Tongue (tissue), 2 donors: ENCODE data around the gene AKAP6. TPM values are rescaled to one million over a fixed set of nuclear protein-coding genes. Genes with fewer than 3 reads are reported as not detected.
A peak's percentile ranks its signal among the peaks of the same experiment; 100 is the strongest.

Source experiments
- DNase-seq: peaks from one replicate; pipeline ENCODE4 v3.0.0-alpha.2; 2015
- total RNA-seq: library from RNA; depleted of rRNA; stranded (reverse); fragments of >200 nt; gene quantifications from one replicate; pipeline ENCODE4 v1.2.3, GENCODE V29; 2014

AKAP6 gene
- total RNA-seq, 1 donor from 2014 or later = 230 TPM

GRCh38 chr14:32623300-32624093 lies 294.4 kb downstream of the AKAP6 start:
- DNase-seq = no peak

- no peak for DNase-seq
Observed at GRCh38 chr14:32625211-32625610, 296.1 kb downstream of the AKAP6 start.

GRCh38 chr14:32627545-32628298 lies 298.6 kb downstream of the AKAP6 start:
- no peak for DNase-seq

- peak; percentile 6 for DNase-seq
Observed at GRCh38 chr14:32629236-32629635, 300.1 kb downstream of the AKAP6 start.

- DNase-seq = no peak
Observed at GRCh38 chr14:32630701-32631100, 301.6 kb downstream of the AKAP6 start.

GRCh38 chr14:32633224-32633859 lies 304.2 kb downstream of the AKAP6 start:
- DNase-seq = no peak

- DNase-seq = no peak
Observed at GRCh38 chr14:32633930-32634329, 304.8 kb downstream of the AKAP6 start.

- peak; percentile 54 for DNase-seq
Observed at GRCh38 chr14:32635061-32635719, 306.1 kb downstream of the AKAP6 start.

- no peak for DNase-seq
Observed at GRCh38 chr14:32637582-32637981, 308.5 kb downstream of the AKAP6 start.

- no peak for DNase-seq
Observed at GRCh38 chr14:32639208-32639607, 310.1 kb downstream of the AKAP6 start.

GRCh38 chr14:32645551-32645950 lies 316.5 kb downstream of the AKAP6 start:
- no peak for DNase-seq

GRCh38 chr14:32648434-32648833 lies 319.3 kb downstream of the AKAP6 start:
- DNase-seq = no peak

GRCh38 chr14:32650030-32650429 lies 320.9 kb downstream of the AKAP6 start:
- no peak for DNase-seq

- DNase-seq = no peak
Observed at GRCh38 chr14:32650665-32651064, 321.6 kb downstream of the AKAP6 start.

- no peak for DNase-seq
Observed at GRCh38 chr14:32654106-32654505, 325.0 kb downstream of the AKAP6 start.

GRCh38 chr14:32656601-32657000 lies 327.5 kb downstream of the AKAP6 start:
- DNase-seq = no peak

- peak; percentile 15 for DNase-seq
Observed at GRCh38 chr14:32657081-32657480, 328.0 kb downstream of the AKAP6 start.

- no peak for DNase-seq
Observed at GRCh38 chr14:32661216-32661615, 332.1 kb downstream of the AKAP6 start.

- DNase-seq = no peak
Observed at GRCh38 chr14:32662211-32662610, 333.1 kb downstream of the AKAP6 start.

- peak; percentile 24 for DNase-seq
Observed at GRCh38 chr14:32666308-32666707, 337.2 kb downstream of the AKAP6 start.

GRCh38 chr14:32667287-32667686 lies 338.2 kb downstream of the AKAP6 start:
- DNase-seq = no peak

GRCh38 chr14:32667791-32668190 lies 338.7 kb downstream of the AKAP6 start:
- DNase-seq = no peak

- DNase-seq = no peak
Observed at GRCh38 chr14:32669391-32669790, 340.3 kb downstream of the AKAP6 start.
